HG03045 (cell line): ENCODE measurements around the gene TGDS.
A peak's percentile ranks its signal among the peaks of the same experiment; 100 is the strongest.
"Not testable (repeated sequence)": the region's sequence is repeated elsewhere in the genome, so short reads cannot be mapped to it uniquely, and the experiment has no call there.

Source experiments
- ATAC-seq: cut with Tn5 transposase; IDR thresholded peaks from one replicate; pipeline ENCODE4 v1.9.1; 2021; ENCODE audit warnings: mild to moderate bottlenecking, moderate library complexity; ENCODE audit not compliant: unreplicated experiment

The TGDS gene, protein sequence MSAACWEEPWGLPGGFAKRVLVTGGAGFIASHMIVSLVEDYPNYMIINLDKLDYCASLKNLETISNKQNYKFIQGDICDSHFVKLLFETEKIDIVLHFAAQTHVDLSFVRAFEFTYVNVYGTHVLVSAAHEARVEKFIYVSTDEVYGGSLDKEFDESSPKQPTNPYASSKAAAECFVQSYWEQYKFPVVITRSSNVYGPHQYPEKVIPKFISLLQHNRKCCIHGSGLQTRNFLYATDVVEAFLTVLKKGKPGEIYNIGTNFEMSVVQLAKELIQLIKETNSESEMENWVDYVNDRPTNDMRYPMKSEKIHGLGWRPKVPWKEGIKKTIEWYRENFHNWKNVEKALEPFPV

DNA sequence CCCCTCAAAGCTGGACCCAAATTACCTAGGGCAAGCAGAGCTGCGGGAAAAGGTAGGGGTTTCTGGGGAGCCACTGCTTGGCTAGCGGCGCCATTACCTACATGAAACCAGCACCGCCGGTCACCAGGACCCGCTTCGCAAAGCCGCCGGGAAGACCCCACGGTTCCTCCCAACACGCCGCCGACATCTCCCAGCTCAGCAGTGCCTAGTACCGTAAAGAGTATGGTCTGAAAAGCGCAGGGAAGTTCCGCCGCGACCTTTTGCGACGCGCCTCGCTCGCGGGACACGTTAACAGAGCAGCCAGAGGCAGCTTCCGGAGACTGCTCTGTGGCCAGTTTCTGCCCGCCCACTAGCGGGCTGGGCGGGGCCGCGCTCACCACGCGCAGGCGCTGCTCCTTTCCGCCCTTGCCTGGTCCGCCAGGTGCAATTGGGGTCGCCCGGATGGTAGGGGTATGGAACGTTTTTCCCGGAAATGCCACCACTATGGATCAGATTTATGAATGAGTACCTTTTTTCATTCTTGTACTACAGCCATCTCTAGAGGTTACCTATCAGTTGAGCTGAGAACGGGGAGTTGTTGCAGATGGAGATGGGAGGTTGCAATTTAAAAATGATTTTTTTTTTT, at the start of gene TGDS:
Gene TGDS, minus strand, starts transcription at position 203 of the 625 bp plus-strand sequence. Its CDS starts 16 bp downstream, at position 187.
- peak; percentile 98 for ATAC-seq

- no peak for ATAC-seq
These were observed 45.5 kb upstream of the TGDS start for GRCh38 chr13:94641409-94641941.

DNA sequence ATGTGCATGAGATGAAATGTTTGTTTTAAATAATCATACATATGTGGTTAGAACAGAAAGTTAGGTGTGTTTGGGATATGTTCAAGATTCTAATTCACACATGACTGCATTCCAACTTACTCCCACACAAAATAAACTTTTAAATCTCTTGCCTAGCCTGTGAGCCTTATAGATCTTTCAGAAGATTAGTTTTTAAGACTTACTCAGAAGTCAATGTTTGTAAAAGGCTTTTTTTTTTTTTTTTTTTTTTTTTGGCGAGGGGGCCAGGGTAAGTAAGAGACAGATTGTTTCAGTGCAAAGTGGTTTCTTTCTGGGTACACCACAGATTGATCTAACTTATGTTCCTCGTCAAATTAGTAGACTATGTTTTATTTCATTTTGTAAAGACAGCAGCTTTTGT, 44.8 kb upstream of the TGDS start:
- ATAC-seq = no peak

GRCh38 chr13:94637677-94638076, 41.7 kb upstream of the TGDS start:
- ATAC-seq = not testable (repeated sequence)

- no peak for ATAC-seq
These were observed 41.1 kb upstream of the TGDS start for GRCh38 chr13:94636942-94637578.

GRCh38 chr13:94636096-94636495, 40.1 kb upstream of the TGDS start:
- not testable (repeated sequence) for ATAC-seq

DNA sequence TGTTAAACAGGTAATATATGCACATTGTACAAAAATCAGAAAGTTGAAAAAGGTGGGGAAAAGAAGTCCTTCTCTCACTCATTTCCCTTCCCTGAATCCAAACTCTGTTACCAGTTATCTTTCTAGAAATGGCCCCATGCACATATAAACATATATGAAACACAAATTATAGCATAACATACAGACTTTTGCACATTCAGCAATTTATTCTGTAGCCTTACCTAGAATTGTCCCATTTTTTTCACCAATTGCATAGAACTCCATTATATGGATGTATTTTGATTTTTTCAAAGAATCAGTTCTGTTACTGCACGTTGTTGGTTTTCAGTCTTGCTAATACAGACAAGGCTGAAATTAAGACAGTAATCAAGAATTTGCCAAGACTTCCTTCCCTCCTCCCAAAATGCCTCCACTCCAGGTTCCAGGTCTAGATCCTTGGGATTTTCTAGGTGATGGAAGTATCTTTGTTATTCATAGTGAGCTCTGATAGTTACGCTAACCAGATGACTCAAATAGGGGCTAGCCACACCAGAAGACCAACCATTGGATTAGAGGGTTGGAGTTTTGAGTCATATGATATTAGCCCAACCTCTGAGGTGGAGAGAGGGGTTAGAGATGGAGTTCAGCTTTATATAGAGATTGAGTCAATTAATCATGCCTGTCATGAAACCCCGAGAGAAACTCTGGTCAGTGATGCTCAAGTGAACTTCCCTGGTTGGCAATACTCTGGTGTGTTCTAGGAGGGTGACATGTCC, 36.5 kb upstream of the TGDS start:
- ATAC-seq = no peak

DNA sequence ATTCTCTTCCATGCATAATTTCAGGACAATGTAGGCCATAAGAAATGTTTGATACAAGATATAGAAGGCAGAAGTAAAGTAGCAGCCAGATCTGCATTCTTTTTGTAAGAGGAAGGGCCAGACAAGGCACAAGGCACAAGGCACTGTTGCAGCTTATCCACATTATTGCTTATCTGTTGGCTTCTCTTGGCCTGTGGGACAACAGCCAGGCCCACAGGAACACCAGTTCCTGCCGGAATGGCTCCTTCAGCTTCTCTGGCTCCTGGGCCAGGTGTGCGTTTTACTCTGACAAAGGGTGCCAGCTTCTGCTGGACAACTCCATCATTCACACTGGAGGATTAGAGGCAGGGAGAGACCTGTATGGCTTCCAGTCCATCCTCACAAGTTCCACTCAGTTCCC, 34.9 kb upstream of the TGDS start:
- ATAC-seq = no peak

DNA sequence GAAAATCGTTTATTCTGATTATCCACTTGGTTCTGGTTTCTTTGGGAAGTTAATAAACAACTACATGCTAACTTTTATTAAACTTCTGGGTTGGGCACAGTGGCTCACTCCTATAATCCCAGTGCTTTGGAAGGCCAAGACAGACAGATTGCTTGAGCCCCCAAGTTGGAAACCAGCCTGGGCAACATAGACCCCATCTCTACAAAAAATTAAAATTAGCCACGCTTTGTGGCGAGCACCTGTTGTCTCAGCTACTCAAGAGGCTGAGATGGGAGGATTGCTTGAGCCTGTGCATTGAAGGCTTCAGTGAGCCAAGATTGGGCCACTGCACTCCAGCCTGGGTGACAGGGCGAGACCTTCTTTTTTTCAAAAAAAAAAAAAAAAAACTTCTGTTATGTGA, 27.4 kb upstream of the TGDS start:
- ATAC-seq = no peak

GRCh38 chr13:94622344-94622743, 26.4 kb upstream of the TGDS start:
- ATAC-seq = no peak

DNA sequence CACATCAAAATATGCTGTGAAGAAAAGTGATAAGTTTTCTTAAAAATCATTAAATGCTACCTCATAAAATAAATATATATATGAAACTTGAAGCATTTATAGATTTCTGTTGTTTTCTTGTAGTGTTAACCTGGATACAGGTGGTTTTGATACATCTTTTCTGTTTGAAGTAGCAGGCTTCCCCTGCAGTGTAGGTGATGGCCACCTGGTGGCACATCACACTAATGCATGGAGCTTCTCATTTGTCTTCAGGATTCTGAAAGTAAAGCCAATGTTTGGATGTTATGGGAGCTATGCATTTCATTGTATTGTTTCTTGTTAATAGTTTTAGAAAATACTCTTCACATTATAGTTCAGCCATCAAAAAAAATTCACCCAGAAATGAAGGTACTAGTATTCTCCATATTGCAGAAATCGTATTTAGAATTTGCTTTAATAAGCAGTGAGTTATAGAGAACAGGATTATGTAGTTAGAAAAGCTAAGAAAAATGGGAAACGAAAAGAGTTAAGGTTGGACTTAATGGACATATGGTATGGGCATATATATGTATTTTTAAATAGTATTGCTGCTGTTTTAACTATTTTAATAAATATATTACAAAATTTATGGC, 24.4 kb upstream of the TGDS start:
- no peak for ATAC-seq

DNA sequence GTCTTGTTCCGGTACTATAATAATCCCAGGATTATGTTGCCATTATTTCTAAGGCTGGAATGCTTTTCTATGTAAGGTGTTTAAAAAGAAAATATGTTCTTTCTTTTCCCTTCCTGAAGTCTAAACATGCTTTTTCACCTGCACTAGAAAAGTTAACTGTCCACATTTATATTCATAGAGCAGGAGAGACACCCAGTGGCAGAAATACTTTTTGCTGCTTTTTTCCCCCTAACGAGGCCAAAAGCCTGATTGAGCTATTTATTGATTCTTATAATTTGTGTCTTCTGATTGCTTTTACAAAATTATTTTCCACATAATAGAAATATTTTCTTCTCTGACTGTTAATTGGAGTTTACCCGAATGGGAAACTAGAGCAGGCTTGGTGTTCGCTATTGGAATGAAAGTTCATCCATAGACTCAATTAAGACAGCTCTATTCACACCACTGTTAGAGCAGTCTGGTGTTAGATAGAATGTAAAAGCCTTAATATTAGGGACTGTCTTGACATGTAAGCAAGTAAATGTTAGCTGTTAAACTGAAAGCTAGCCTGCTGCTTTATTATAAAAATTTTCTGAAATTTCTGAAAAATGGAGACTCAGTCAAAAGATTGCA, 21.5 kb upstream of the TGDS start:
- ATAC-seq = no peak

DNA sequence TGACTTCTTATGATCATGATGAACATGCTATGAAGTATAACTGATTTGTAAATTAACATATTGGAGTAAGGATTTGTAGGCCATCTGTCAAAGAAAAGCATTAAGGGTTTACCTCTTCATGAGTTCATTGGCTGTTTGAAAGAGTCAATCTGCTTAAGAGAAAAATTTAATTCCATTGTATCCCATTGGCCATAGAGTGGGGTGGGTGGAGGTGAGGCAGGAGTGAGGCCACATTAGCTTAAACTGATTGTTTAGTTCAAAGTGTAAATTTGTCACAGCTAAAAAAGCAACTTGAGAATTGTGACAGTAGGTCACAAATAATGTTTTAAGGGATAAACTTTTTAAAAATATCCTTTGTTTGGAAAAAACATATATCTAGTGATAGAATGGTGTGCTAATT, 17.1 kb upstream of the TGDS start:
- no peak for ATAC-seq

DNA sequence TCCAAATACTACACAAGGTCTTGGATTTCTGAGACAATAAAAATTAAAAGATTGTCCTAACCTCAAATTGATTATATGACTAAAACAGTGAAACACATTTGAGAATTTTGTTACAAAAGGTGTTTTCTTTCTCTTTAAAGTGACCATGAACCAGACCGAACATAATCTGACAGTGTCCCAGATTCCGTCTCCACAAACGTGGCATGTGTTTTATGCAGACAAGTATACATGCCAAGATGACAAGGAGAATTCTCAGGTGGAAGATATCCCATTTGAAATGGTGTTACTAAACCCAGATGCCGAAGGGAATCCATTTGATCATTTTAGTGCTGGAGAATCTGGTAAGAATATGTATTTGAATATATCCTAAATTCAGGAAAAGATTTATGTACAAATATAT, 16.1 kb upstream of the TGDS start:
- no peak for ATAC-seq

GRCh38 chr13:94610475-94610874, 14.5 kb upstream of the TGDS start:
- ATAC-seq = no peak

DNA sequence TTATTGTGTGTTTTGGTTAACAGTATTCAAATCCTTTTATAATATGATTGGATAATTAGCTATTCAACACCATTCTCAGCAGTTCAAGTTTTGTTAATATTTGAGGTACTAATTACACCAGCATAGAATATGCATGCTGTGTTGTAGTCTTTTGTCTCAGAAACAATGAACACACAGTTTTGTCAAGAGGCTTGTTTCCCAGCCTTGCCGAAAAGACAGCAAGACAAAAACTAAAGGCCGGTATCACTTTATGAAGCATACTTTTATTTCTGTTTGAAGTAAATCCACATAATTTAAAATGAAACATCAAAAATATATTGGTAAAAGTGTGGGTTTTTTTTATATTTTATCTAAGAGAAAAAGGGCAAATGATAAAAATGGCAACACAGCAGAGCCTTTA, 13.2 kb upstream of the TGDS start:
- ATAC-seq = no peak

- no peak for ATAC-seq
These were observed 12.6 kb upstream of the TGDS start for GRCh38 chr13:94608586-94608985.

- no peak for ATAC-seq
These were observed 12.0 kb upstream of the TGDS start for GRCh38 chr13:94607939-94608338.

GRCh38 chr13:94607056-94607455, 11.1 kb upstream of the TGDS start:
- no peak for ATAC-seq

GRCh38 chr13:94602467-94602866, 6.5 kb upstream of the TGDS start:
- ATAC-seq = no peak
